Mucosa of gallbladder (tissue), 1 donor: Measurements from ENCODE around the gene STK39. TPM values are rescaled to one million over a fixed set of nuclear protein-coding genes. Genes with fewer than 3 reads are reported as not detected.
"Not testable (repeated sequence)": the region's sequence is repeated elsewhere in the genome, so short reads cannot be mapped to it uniquely, and the experiment has no call there.

Experiments
- DNase-seq: peaks from one replicate; pipeline ENCODE4 v3.0.0-alpha.2; 2020; ENCODE audit warnings: low spot score
- total RNA-seq: library from RNA; stranded (reverse); gene quantifications from one replicate; pipeline ENCODE4 v1.2.1, GENCODE V29; 2021
- donor health status: DM: no; HTN: no; CAD: no.

Gene STK39
- total RNA-seq, 1 donor from 2014 or later = 47.9 TPM

- DNase-seq = no peak
These were observed 109.0 kb downstream of the STK39 start for GRCh38 chr2:168138374-168138773.

- peak; percentile 21 for DNase-seq
These were observed 109.8 kb downstream of the STK39 start for GRCh38 chr2:168137510-168138180.

GRCh38 chr2:168136392-168136977 is 110.9 kb downstream of the STK39 start:
- DNase-seq = no peak

GRCh38 chr2:168135630-168136029 is 111.8 kb downstream of the STK39 start:
- no peak for DNase-seq

GRCh38 chr2:168135121-168135520 is 112.3 kb downstream of the STK39 start:
- DNase-seq = no peak

- DNase-seq = no peak
These were observed 112.9 kb downstream of the STK39 start for GRCh38 chr2:168134485-168134884.

- no peak for DNase-seq
These were observed 115.0 kb downstream of the STK39 start for GRCh38 chr2:168132389-168132788.

- DNase-seq = no peak
These were observed 117.0 kb downstream of the STK39 start for GRCh38 chr2:168130346-168130745.

- DNase-seq = no peak
These were observed 120.0 kb downstream of the STK39 start for GRCh38 chr2:168127371-168127770.

- not testable (repeated sequence) for DNase-seq
These were observed 125.2 kb downstream of the STK39 start for GRCh38 chr2:168122210-168122609.

GRCh38 chr2:168120730-168121129 is 126.7 kb downstream of the STK39 start:
- DNase-seq = no peak

- DNase-seq = no peak
These were observed 127.1 kb downstream of the STK39 start for GRCh38 chr2:168120310-168120709.

GRCh38 chr2:168119515-168120141 is 127.8 kb downstream of the STK39 start:
- peak; percentile 40 for DNase-seq

GRCh38 chr2:168118733-168119514 is 128.5 kb downstream of the STK39 start:
- no peak for DNase-seq

GRCh38 chr2:168116448-168116847 is 130.9 kb downstream of the STK39 start:
- no peak for DNase-seq

GRCh38 chr2:168114619-168115018 is 132.8 kb downstream of the STK39 start:
- no peak for DNase-seq

- no peak for DNase-seq
These were observed 133.4 kb downstream of the STK39 start for GRCh38 chr2:168114040-168114439.

- no peak for DNase-seq
These were observed 140.1 kb downstream of the STK39 start for GRCh38 chr2:168107322-168107721.

GRCh38 chr2:168105127-168105683 is 142.2 kb downstream of the STK39 start:
- DNase-seq = no peak

GRCh38 chr2:168097431-168097830 is 150.0 kb downstream of the STK39 start:
- no peak for DNase-seq

- DNase-seq = no peak
These were observed 151.2 kb downstream of the STK39 start for GRCh38 chr2:168096158-168096557.

GRCh38 chr2:168091986-168092385 is 155.4 kb downstream of the STK39 start:
- DNase-seq = no peak
